H1 (cell line): Measurements from ENCODE around the gene NCK2. TPM values are rescaled to one million over a fixed set of nuclear protein-coding genes. Genes with fewer than 3 reads are reported as not detected.
A peak's percentile ranks its signal among the peaks of the same experiment; 100 is the strongest.

ENCODE experiments used
- CTCF ChIA-PET: fragments of 300-600 bp; sonication (Branson Sonifier 250); formaldehyde crosslinking; loops from one replicate; lab custom pipeline; 2021; ENCODE audit not compliant: partially characterized antibody; lab: Charles Lee
- POLR2A ChIA-PET: fragments of 300-600 bp; sonication (Branson Sonifier 250); formaldehyde crosslinking; loops from one replicate; lab custom pipeline; 2021; ENCODE audit warnings: inconsistent platforms; ENCODE audit not compliant: partially characterized antibody; lab: Charles Lee
- DNase-seq, 2 experiments: peaks; one replicate each; pipeline versions ENCODE4 v3.0.0 to v3.0.0-alpha.2; 2010 to 2022; ENCODE audit warnings: low spot score in 2 of 2, low read depth in 1 of 2, mixed read lengths in 1 of 2
- FAIRE-seq: peaks from 2 replicates; lab custom pipeline; 2011; peaks lifted over from hg19 to GRCh38; lab: Jason Lieb, UNC
- H2AFZ ChIP-seq: 2 replicates; pipeline ENCODE4 v1.8.1; 2012; ENCODE audit warnings: low read length, inconsistent platforms
- H2AK5ac ChIP-seq: 2 replicates; pipeline ENCODE4 v1.6.1; 2013; ENCODE audit warnings: low read depth, low read length
- H2BK120ac ChIP-seq: replicated peaks from 2 replicates; pipeline ENCODE3; 2013; ENCODE audit warnings: low read depth, low read length, inconsistent platforms
- H2BK12ac ChIP-seq: 2 replicates; pipeline ENCODE4 v1.6.1; 2013; ENCODE audit warnings: low read depth, low read length
- H2BK15ac ChIP-seq: 2 replicates; pipeline ENCODE4 v1.6.1; 2013; ENCODE audit warnings: low read length
- H2BK20ac ChIP-seq: 2 replicates; pipeline ENCODE4 v1.6.1; 2013; ENCODE audit warnings: low read length
- H2BK5ac ChIP-seq: 2 replicates; pipeline ENCODE4 v1.6.1; 2013; ENCODE audit warnings: low read depth, low read length
- H3K14ac ChIP-seq: 2 replicates; pipeline ENCODE4 v1.6.1; 2013; ENCODE audit warnings: inconsistent platforms; ENCODE audit not compliant: insufficient read length
- H3K18ac ChIP-seq: 2 replicates; pipeline ENCODE4 v1.6.1; 2013; ENCODE audit warnings: low read length; ENCODE audit errors: extremely low read depth
- H3K23ac ChIP-seq: 2 replicates; pipeline ENCODE4 v1.6.1; 2013; ENCODE audit warnings: inconsistent platforms; ENCODE audit not compliant: insufficient read length
- H3K23me2 ChIP-seq: 2 replicates; pipeline ENCODE4 v1.6.1; 2013; ENCODE audit warnings: low read depth, low read length
- H3K27ac ChIP-seq: 2 replicates; pipeline ENCODE4 v1.6.1; 2011; ENCODE audit warnings: low read depth, low read length, inconsistent platforms
- H3K27me3 ChIP-seq, 4 experiments: replicated peaks in 1 of 4; 1 replicate in 1 of 4; 2 replicates in 3 of 4; pipeline versions ENCODE4 v1.6.1 to v1.8.1; 2011 to 2013; ENCODE audit warnings: low read length in 3 of 4, mild to moderate bottlenecking in 3 of 4, inconsistent platforms in 2 of 4, mixed read lengths in 2 of 4, moderate library complexity in 1 of 4; ENCODE audit not compliant: control insufficient read depth in 3 of 4, insufficient read depth in 3 of 4; ENCODE audit errors: extremely low read depth in 1 of 4
- H3K36me3 ChIP-seq, 4 experiments: 2 replicates each; pipeline versions ENCODE4 v1.6.1 to v1.8.1; 2011 to 2013; ENCODE audit warnings: mild to moderate bottlenecking in 4 of 4, low read length in 3 of 4, moderate library complexity in 2 of 4, control low read depth in 1 of 4, inconsistent platforms in 1 of 4; ENCODE audit not compliant: insufficient read depth in 4 of 4, control insufficient read depth in 2 of 4
- H3K4ac ChIP-seq: replicated peaks from 2 replicates; pipeline ENCODE3; 2013; ENCODE audit warnings: low read length, low read depth, mixed read lengths, inconsistent platforms; ENCODE audit not compliant: insufficient read length
- H3K4me1 ChIP-seq, 4 experiments: replicated peaks in 1 of 4; 1 replicate in 1 of 4; 2 replicates in 3 of 4; pipeline versions ENCODE4 v1.6.1 to v1.8.1; 2011 to 2013; ENCODE audit warnings: low read length in 3 of 4, inconsistent platforms in 2 of 4, mixed read lengths in 1 of 4; ENCODE audit not compliant: insufficient read depth in 4 of 4, control insufficient read depth in 3 of 4
- H3K4me2 ChIP-seq, 2 experiments: 2 replicates each; pipeline versions ENCODE4 v1.6.1 to v1.8.1; 2011 to 2013; ENCODE audit warnings: low read depth in 2 of 2, low read length in 2 of 2, control low read depth in 1 of 2, inconsistent platforms in 1 of 2, mild to moderate bottlenecking in 1 of 2; ENCODE audit not compliant: insufficient read depth in 1 of 2
- H3K4me3 ChIP-seq, 4 experiments: fragments of 200-600, 300-600 bp in 1 of 4; sonication (generic), shearing (Covaris generic), sonication (Bioruptor Twin) in 1 of 4; 2 replicates each; pipeline versions ENCODE4 v1.5.1 to v1.8.1; 2011 to 2016; ENCODE audit warnings: low read length in 4 of 4, low read depth in 3 of 4, control low read depth in 2 of 4, inconsistent platforms in 2 of 4, mild to moderate bottlenecking in 2 of 4, mixed read lengths in 1 of 4, moderate library complexity in 1 of 4; ENCODE audit not compliant: insufficient read depth in 2 of 4; ENCODE audit errors: extremely low read depth in 1 of 4
- H3K56ac ChIP-seq: replicated peaks from 2 replicates; pipeline ENCODE3; 2013; ENCODE audit warnings: low read depth, mild to moderate bottlenecking, mixed read lengths, low read length, inconsistent platforms; ENCODE audit not compliant: insufficient read length
- H3K79me1 ChIP-seq: 2 replicates; pipeline ENCODE4 v1.6.1; 2013; ENCODE audit warnings: low read depth, low read length, control low read depth
- H3K79me2 ChIP-seq, 2 experiments: 2 replicates each; pipeline versions ENCODE4 v1.6.1 to v1.8.1; 2012 to 2013; ENCODE audit warnings: low read length in 2 of 2, mild to moderate bottlenecking in 2 of 2, inconsistent platforms in 1 of 2; ENCODE audit not compliant: insufficient read depth in 2 of 2, control insufficient read depth in 1 of 2
- H3K9ac ChIP-seq, 4 experiments: replicated peaks in 1 of 4; 1 replicate in 1 of 4; 2 replicates in 3 of 4; pipeline versions ENCODE4 v1.6.1 to v1.8.1; 2011 to 2013; ENCODE audit warnings: low read depth in 3 of 4, low read length in 3 of 4, control low read depth in 2 of 4, mild to moderate bottlenecking in 2 of 4, moderate library complexity in 2 of 4, inconsistent platforms in 1 of 4; ENCODE audit errors: extremely low read depth in 1 of 4
- H3K9me3 ChIP-seq, 2 experiments: 2 replicates each; pipeline versions ENCODE4 v1.6.1 to v1.8.1; 2012 to 2013; ENCODE audit warnings: mild to moderate bottlenecking in 2 of 2, moderate library complexity in 2 of 2, control low read depth in 1 of 2, inconsistent platforms in 1 of 2, low read depth in 1 of 2, low read length in 1 of 2, mixed read lengths in 1 of 2; ENCODE audit not compliant: insufficient read depth in 2 of 2
- H4K20me1 ChIP-seq, 2 experiments: replicated peaks in 1 of 2; 2 replicates each; pipeline versions ENCODE3 to v1.8.1; 2011 to 2013; ENCODE audit warnings: inconsistent platforms in 2 of 2, low read length in 2 of 2, mild to moderate bottlenecking in 1 of 2; ENCODE audit not compliant: insufficient read depth in 2 of 2, control insufficient read depth in 1 of 2
- H4K5ac ChIP-seq: 2 replicates; pipeline ENCODE4 v1.6.1; 2013; ENCODE audit warnings: low read length, low read depth, mixed read lengths, inconsistent platforms; ENCODE audit not compliant: insufficient read length
- H4K8ac ChIP-seq: 2 replicates; pipeline ENCODE4 v1.8.0; 2013; ENCODE audit warnings: mild to moderate bottlenecking, moderate library complexity, low read length, inconsistent platforms; ENCODE audit not compliant: insufficient read depth; ENCODE audit errors: extremely low read depth
- H4K91ac ChIP-seq: replicated peaks from 2 replicates; pipeline ENCODE3; 2013; ENCODE audit warnings: low read length, mixed read lengths, inconsistent platforms; ENCODE audit not compliant: insufficient read length
- TEAD4 ChIP-seq: IDR thresholded peaks from 2 replicates; pipeline ENCODE4 v1.6.1; 2012; ENCODE audit warnings: low read depth, low read length, inconsistent platforms, mixed read lengths
- WGBS, 2 experiments: shearing (Covaris generic) in 1 of 2; methylation state at CpG; one replicate each; pipeline versions ENCODE4 v1.1.6 to v1.1.7; 2013 to 2015; ENCODE audit warnings: low lambda C conversion rate in 2 of 2, mixed read lengths in 2 of 2, inconsistent platforms in 1 of 2, low coverage in 1 of 2, missing lambda C conversion rate in 1 of 2; ENCODE audit not compliant: insufficient replicate concordance in 2 of 2, insufficient coverage in 1 of 2, insufficient read length in 1 of 2; ENCODE audit errors: extremely low coverage in 1 of 2, missing lambda C conversion rate in 1 of 2; 5-methylcytosine and 5-hydroxymethylcytosine counted together
- polyA plus RNA-seq, 7 experiments: library from polyadenylated mRNA; depleted of rRNA in 3 of 7; stranded (reverse) in 5 of 7; unstranded in 2 of 7; fragments of >200 nt in 5 of 7; fragments of 200-250 nt in 2 of 7; gene quantifications; 1 replicate in 5 of 7; 2 replicates in 1 of 7; 4 replicates in 1 of 7; pipeline versions ENCODE4 v1.2.1 to v1.2.3, GENCODE V29; 2011 to 2013; ENCODE audit warnings: missing spikeins in 2 of 7, mixed read lengths in 2 of 7
- total RNA-seq: library from RNA; stranded (reverse); fragmentation: NEBNext Ultra II Directional; extraction: Animal tissue kit (Norgen Biotek cat#: 25700); gene quantifications from 2 replicates; pipeline ENCODE4 v1.2.1, GENCODE V29; 2021

NCK2 gene
- total and polyA plus RNA-seq, 2 of the 8 experiments (the other 6 are each of a cell fraction or from before 2014, with no cell fraction given) = 30.3 to 65.7 TPM

GRCh38 chr2:105747254-105747894, 2.7 kb downstream of the NCK2 start:
- no peak overlapping the region for H2BK120ac ChIP-seq
- no peak overlapping the region for H3K23ac ChIP-seq
- H3K79me1 ChIP-seq = peaks cover 12% of the 10 kb centered on the region
- H3K79me2 ChIP-seq = peaks cover 19 to 70% of the 10 kb centered on the region in 2 experiments
- no peak overlapping the region for H4K91ac ChIP-seq
- H3K9ac ChIP-seq = no peak overlapping the region
- H3K27me3 ChIP-seq = no peaks in the 10 kb centered on the region; a peak in 2 of 7 replicates
- H3K36me3 ChIP-seq = peaks cover 0 to 4% (median 0%) of the 10 kb centered on the region in 4 experiments; a peak in 1 of 8 replicates
- no peak overlapping the region for H3K4ac ChIP-seq
- FAIRE-seq = no peak
- H2BK5ac ChIP-seq = no peak overlapping the region
- no peak overlapping the region for H2BK15ac ChIP-seq
- H3K27ac ChIP-seq = no peak overlapping the region
- no peak for DNase-seq
- H4K20me1 ChIP-seq = peaks cover 20 to 31% of the 10 kb centered on the region in 2 experiments
- H2AK5ac ChIP-seq = no peak overlapping the region
- ChIA-PET POLR2A (interaction anchor here (0.8 to 2.1 kb wide), 2 partner anchors 10 to 294 kb away, joined by 3 to 7 read pairs; no protein-coding TSS in a partner anchor), CTCF (interaction anchor here (0.6 to 2.0 kb wide), 7 partner anchors 15 to 350 kb away, joined by 3 to 5 read pairs (median 4); no protein-coding TSS in a partner anchor)
- H3K23me2 ChIP-seq = peaks cover 7% of the 10 kb centered on the region; the same call in 1 of the 2 replicates
- peaks cover 0 to 14% (median 8%) of the 10 kb centered on the region in 4 experiments; a peak in 5 of 7 replicates for H3K4me1 ChIP-seq
- no peak overlapping the region for H4K5ac ChIP-seq
- H3K4me2 ChIP-seq = peak overlapping the region; percentile 80 to 92; a peak in 2 of 4 replicates
- no peak overlapping the region for H2BK20ac ChIP-seq
- TF ChIP-seq TEAD4 = no peak
- WGBS, 2 experiments = 94% methylated on average over 13 of the region's 13 CpGs; no CpG with 5 or more reads in 1 of the 2 experiments
- no peak overlapping the region for H3K4me3 ChIP-seq
- H3K14ac ChIP-seq = no peak overlapping the region
- H2BK12ac ChIP-seq = no peak overlapping the region
- no peak overlapping the region for H3K56ac ChIP-seq
- H3K9me3 ChIP-seq = no peaks in the 10 kb centered on the region
- no peak overlapping the region for H3K18ac ChIP-seq
- no peak overlapping the region; the same call in 1 of the 2 replicates for H4K8ac ChIP-seq
- H2AFZ ChIP-seq = no peak overlapping the region
